HuH-7 (cell line): ENCODE measurements around the gene UBE2D2.
"Not testable (repeated sequence)": the region's sequence is repeated elsewhere in the genome, so short reads cannot be mapped to it uniquely, and the experiment has no call there.

Experiments
- DNase-seq: peaks from one replicate; pipeline ENCODE4 v3.0.0; 2011; ENCODE audit warnings: low spot score

Gene UBE2D2

DNA sequence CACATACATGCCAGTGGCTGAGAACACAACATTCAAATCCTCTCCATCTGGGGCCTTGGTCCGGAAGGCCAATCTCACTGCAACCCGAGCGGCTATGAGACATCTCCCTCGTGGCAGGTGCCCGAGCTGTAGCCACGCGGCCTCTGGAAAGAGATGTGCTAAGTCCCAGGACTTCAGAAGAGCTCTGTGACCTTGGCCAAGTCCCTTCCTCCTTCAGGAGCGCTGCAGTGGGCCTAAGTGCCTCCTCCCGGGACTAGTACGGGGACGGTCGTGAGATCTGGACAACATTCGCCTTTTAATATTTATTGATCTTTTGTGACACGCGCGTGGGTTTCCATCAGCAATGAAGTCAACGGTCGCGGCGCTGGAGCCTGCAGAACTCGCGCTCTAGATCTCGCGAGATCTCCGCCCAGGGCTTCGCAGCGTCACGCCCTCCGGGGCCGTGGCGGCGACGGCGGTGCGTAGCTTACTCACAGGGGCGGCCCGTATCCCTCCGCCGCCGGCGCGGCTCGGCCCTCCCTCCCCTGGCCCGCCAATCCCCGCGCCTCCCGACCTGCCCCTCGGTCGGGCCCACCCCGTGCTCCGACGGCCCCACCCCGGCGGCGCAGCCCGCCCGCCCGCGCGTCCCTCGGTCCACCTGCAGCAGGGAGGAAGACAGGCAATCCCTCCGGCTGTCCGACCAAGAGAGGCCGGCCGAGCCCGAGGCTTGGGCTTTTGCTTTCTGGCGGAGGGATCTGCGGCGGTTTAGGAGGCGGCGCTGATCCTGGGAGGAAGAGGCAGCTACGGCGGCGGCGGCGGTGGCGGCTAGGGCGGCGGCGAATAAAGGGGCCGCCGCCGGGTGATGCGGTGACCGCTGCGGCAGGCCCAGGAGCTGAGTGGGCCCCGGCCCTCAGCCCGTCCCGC, at the start of gene UBE2D2:
UBE2D2 (plus strand) TSS at position 588 of the 903 bp plus-strand sequence. CDS start 453 bp downstream, outside the sequence.
- peak; percentile 90 for DNase-seq

DNA sequence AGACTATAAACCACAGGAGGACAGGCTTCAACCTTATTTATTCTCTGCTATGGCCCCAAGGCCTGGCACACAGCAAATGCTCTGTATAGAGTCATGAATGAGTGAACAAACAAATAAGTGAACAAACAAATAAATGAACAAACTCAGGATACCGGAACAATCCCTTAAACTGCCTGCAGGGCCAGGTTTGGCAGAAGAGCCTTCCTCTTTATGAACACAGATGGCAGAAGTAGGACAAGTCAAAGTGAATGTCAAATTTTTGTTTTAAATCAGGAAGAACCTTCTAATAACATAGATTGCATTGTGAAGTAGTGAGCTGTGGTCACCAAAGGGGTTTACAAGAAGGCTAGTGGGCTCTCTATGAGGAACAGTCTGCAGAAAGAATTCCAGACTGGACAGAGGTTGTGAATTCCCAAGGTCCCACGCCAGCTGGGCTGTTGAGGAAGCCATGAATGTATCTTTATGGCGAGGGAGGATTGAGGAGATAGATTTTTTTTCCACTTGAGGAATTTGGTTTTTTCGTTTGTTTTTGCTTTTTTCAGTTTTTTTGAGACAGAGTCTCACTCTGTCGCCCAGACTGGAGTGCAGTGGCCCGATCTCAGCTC, 48.3 kb upstream of the UBE2D2 start:
- no peak for DNase-seq

DNA sequence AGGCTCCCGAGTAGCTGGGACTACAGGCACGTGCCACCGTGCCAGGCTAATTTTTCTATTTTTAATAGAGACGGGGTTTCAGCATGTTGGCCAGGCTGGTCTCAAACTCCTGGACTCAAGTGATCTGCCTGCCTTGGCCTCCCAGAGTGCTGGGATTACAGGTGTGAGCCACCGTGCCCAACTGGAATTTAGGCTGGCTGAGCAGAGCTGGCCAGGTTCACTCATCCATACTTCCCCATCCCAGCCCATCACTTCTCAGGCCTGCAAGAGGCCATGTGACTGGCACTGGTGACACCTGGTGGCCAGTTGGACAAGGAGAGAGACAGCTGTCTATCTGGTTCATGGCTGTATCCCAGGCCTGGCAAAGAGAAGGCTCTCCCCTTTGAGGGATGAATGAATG, 47.7 kb upstream of the UBE2D2 start:
- DNase-seq = peak; percentile 80

DNA sequence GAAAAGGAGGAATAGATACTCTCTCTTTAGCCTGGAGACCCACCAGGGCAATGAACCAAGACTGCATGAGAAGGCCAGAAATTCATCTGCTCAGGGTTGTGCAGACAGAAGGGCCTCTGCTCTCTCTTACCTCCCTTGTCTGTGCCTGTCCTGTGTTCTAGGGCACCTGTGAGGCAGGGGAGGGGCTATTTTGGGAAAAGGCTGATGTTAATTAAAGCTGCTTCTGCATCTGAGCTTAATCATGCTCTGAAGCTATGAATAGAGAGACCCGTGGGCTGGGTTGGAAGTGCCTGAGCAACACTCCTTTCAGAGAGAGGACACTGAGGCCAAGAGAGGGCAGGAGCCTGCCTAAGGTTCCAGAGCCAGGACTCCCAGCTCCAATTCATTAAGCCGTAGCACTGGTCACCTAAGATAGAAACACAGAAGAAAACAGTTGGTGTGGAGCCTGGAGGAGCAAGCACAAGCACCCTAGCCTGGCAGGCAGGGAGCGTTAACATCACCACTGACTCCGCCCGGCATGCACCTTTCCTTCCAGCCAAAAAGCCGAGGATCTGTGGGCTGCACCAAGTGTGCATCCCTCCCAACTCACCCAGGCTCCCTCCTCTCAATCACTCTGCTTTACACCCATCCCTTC, 47.2 kb upstream of the UBE2D2 start:
- no peak for DNase-seq

DNA sequence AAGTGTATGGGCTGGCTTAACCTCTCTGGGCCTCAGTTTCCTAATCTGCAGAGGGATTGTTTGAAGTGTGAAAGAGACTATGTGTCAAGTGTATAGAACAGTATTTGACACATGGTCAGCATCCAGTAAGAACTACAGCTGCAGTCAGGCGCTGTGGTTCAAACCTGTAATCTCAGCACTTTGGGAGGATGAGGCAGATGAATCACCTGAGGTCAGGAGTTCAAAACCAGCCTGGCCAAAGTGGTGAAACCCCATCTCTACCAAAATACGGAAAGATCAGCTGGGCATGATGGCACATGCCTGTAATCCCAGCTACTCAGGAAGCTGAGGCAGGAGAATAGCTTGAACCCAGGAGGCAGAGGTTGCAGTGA, 46.7 kb upstream of the UBE2D2 start:
- DNase-seq = no peak

DNA sequence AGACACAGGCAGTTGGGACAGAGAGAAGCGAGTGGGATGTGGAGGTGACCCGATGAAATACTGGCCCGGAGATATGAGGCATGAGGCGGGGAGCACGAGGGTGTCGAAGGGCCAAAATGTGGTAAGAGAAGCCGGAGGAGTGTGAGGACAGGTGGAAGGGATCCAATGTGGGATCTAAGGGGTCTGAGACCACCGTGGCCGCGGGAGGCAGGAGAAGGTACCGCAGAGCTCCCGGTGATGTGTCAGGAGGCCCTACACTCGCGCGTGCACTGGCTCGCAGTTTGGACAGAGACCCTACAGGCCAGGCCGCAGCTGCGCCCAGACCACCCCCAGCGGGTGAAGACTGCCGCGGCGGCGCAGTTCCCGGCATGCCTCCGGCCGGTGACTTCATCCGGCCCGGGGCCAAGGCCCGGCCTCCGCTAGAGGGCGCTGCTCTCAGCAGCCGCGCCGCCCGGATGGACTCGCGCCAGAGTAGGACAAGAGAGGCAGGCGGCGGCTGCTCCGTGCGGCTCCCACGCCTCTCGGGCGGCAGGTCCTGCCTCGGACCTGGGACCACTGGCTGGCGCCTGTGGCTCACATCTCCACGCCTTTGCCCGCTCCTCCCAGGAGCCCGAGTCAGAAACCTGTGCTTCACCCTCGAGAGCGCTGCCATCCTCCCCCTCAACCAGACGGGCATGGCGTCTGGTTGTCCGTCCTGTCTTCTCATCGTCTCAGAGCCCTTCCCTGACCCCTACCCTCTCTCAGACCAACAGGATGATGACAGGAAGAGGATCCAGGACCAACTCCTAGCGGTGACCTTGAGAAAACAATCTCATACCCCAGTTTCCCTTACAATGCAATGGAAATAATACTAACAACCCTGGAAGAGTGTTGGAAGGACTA, 43.2 kb upstream of the UBE2D2 start:
- peak; percentile 87 for DNase-seq

DNA sequence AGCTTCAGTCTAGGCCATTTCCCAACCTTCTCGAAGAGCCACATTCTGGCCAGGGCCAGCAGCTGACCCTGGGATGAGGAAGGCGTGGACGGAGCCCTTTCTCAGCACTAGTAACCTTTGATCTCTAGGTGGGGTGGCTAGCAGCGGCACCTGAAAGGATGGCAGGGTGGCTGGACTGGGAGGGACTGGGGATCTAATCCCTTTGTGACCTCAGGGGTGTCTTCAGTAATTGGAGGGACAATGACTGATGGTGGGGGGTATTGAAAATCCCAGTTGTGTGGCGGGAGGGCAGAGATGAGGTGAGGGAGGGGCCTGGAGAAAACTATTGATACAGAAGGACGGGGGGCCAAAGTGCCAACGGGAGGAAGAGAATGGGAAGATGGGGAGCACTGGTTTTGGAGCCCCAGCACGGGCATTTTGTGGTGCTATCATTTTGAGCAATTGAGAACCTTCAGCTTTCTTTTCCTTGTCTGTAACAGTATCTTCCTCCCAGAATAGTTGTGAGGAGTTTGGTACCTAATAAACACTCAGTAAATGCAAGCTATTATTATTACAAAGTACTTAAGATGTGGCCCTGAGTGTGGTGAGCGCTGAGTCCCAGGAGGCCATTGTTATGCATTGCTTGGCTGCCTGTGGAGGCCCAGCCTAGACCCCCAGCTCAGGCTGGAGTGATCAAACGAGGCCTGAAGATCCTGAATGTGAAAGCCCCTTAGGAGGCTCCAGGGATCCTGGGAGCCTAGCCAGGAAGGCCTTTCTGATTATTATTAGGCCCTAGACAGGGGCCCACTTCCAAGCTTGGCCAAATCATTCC, 37.3 kb upstream of the UBE2D2 start:
- DNase-seq = no peak

DNA sequence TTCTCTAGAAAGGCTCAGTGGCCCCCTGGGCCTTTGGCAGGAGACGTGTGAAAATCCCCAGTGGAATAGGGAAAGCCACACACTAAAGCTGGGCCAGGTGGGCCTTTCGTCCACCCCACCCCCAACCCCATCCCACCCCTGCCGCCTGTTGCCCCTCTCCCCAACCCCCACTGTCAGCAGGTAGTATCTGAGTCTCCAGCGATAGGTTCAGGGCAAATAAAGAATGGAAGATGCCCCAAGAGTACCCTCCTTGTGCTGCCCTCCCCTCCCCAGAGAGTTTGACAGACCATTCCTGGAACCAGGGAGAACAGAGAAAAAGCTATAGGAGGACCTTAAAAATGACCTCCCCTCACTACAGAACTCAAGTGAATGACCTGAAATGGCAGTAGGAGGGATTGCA, 36.7 kb upstream of the UBE2D2 start:
- DNase-seq = no peak

DNA sequence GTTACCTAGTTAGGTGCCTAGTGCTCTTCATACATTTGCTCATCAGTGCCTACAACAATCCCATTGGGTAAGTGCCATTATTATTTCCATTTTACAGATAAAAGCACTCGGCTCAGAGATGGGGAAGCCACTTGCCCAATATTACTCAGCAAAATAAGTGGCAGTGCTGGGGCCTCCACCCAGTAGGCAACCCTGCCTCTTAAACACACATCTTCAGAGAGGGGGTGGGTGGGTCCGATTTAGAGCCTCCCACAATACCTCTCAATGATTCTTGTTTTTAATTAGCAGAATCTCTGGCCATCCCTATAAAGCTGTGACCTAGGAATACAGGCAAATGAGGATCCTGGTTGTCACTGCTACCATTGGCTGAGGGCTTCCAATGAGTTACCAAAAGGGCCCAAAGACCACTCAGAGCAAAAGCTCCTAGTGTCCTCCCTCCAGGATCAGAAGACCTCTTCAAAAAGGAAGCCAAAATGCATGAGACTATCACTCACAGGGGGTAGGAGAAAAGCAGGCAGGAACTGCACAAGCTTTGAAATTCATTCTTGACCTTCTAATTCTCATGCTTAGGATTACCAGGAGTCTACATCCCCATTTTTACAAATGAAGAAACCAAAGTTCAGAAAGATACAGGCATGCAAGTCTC, 36.1 kb upstream of the UBE2D2 start:
- DNase-seq = no peak

DNA sequence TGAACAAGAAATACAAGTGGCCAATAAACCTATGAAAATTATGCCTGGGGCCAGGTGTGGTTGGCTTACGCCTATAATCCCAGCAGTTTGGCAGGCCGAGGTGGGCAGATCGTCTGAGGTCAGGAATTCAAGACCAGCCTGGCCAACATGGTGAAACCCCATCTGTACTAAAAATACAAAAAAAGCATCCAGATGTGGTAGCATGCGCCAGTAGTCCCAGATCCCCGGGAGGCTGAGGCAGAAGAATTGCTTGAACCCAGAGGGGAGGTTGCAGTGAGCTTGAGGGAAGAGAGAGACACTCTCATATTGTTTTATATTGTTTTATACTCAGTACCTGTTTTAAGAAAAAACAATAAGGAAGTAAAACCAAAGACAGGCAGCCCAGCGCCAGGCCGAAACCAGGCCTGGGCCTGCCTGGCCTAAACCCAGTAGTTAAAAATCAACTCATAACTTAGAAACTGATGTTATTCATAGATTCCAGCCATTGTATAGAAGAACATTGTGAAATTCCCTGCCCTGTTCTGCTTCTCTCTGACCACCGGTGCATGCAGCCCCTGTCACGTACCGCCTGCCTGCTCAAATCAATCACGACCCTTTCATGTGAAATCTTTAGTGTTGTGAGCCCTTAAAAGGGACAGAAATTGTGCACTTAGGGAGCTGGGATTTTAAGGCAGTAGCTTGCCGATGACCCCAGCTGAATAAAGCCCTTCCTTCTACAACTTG, 35.4 kb upstream of the UBE2D2 start:
- not testable (repeated sequence) for DNase-seq

DNA sequence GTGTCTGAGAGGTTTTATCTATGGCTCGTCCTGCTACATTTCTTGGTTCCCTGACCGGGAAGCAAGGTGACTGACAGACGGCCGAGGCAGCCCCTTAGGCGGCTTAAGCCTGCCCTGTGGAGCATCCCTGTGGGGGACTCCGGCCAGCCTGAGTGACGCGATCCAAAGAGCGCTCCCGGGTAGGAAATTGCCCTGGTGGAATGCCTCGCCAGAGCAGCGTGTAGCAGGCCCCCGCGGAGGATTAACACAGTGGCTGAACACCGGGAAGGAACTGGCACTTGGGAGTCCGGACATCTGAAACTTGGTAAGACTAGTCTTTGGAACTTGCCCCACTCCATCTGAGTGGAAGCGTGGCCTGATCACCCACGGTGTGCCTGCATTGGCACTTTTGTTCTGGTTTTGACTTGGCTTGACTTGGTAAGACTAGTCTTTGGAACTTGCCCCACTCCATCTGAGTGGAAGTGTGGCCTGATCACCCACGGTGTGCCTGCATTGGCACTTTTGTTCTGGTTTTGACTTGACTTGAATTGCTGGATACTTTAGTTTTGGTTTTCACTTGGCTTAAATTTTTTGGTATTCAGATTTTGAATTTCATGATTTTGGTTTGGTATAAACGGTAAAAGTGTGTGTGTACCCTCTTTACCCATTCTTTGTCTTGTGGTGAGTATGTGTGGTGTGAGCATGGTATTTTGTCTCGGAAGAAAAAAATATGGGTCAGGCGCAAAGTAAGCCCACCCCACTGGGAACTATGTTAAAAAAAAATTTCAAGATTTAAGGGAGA, 34.6 kb upstream of the UBE2D2 start:
- DNase-seq = not testable (repeated sequence)

DNA sequence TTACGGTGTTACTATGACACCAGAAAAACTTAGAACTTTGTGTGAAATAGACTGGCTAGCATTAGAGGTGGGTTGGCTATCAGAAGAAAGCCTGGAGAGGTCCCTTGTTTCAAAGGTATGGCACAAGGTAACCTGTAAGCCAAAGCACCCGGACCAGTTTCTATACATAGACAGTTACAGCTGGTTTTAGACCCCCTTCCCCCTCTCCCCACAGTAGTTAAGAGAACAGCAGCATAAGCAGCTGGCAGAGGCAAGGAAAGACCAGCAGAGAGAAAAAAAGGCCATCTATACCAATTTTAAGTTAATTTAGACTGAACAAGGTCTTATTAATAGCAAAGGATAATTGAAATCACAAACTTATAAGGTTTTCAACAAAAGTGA, 34.1 kb upstream of the UBE2D2 start:
- DNase-seq = not testable (repeated sequence)

DNA sequence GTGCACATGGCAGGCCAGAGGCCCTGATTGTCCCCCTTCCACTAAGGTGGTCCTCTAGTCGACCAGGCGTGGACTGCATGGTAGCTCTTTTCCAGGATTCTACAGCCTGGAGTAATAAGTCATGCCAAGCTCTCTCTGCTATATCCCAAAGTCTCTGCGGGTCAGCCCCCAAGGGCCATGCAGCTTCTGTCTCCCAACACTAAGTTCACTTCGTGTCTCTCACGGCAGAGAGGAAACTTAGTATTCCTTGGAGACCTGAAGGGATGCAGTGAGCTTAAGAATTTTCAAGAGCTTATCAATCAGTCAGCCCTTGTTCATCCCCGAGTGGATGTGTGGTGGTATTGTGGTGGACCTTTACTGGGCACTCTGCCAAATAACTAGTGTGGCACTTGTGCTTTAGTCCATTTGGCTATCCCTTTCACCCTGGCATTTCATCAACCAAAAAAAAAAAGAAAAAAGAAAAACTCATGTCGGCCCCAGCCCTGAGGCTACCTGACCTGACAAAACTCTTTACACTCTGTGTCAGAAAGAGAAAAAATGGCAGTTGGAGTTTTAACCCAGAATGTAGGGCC, 33.2 kb upstream of the UBE2D2 start:
- not testable (repeated sequence) for DNase-seq

DNA sequence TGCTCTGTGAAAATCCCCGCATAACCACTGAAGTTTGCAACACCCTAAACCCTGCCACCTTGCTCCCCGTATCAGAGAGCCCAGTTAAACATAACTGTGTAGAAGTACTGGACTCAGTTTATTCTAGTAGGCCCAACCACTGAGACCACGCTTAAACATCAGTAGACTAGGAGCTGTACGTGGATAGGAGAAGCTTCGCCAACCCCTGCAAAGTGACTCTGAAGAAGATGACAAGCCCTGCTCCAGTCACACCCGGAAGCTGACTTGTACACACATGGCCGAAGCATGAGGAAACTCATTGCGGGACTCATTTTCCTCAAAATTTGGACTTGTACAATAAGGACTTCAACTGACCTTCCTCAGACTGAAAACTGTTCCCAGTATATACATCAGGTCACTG, 32.4 kb upstream of the UBE2D2 start:
- DNase-seq = not testable (repeated sequence)

DNA sequence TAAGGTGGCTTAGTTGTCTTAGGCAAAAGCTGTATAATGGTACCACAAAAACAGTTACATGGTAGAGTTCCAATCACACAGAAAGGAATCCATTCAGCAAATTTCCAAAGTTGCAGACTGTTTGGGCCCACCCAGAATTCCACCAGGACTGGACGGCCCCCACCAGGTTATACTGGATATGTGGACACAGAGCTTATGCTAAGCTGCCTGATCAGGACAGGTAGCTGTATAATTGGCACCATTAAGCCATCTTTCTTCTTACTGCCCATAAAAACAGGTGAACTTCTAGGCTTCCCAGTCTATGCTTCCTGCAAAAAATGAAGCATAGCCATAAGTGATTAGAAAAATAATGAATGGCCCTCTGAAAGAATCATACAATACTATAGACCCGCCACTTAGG, 31.1 kb upstream of the UBE2D2 start:
- DNase-seq = not testable (repeated sequence)

DNA sequence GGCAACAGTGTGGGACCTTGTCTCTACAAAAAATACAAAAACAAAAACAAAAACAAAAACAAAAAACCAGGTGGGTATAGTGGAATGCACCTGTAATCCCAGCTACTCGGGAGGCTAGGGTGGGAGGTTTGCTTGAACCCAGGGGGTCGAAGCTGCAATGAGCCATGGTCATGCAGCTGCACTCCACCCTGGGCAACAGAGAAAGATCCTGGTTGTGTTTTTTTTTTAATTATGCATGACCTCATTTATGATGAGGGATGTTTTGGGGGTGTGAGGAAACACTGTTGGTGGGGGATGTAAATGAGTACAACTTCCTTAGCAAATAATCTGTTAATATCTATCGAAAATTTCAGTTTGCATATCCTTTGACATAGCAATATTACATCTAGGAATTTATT, 29.4 kb upstream of the UBE2D2 start:
- no peak for DNase-seq

DNA sequence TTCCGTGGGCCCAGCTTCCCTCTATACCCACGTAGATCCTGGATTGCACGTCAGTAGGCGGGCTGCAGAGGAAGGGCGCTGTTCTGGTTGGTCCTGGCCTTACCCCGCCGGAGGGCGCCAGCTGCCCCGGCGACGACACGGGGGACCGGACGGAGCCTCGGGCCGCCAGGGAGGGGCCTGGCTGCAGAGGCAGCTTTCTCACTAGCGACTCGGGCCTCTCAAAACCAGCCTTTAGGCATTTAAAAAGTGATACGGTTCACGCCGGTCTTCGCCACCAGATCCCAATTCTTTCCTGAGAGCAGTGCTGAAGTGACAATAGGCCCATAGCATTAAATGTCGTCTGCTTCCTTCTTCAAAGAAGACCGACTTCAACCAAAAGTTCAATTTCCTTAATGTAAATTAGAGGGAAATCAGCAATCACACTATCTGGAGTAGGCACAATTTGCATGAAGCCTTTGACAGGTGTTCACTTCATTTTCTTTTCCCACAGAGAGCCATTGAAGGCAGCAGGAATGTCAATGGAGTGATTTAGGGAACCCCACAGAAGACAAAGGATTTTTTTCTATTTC, 17.6 kb upstream of the UBE2D2 start:
- peak; percentile 32 for DNase-seq

DNA sequence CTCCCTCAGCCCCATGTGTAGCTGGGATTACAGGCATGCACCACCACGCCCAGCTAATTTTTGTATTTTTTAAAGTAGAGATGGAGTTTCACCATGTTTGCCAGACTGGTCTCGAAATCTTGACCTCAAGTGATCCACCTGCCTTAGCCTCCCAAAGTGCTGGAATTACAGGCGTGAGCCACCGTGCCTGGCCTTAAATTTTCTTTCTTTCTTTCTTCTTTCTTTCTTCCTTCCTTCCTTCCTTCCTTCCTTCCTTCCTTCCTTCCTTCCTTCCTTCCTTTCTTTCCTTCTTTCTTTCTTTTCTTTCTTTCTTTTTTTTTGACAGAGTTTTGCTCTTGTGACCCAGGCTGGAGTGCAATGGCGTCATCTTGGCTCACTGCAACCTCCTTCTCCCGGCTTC, 14.5 kb upstream of the UBE2D2 start:
- not testable (repeated sequence) for DNase-seq
